IPS-20b (cell line): ENCODE measurements around the gene IKZF1.

Experiments
- H3K27ac ChIP-seq: one replicate; pipeline ENCODE4 v1.5.1; 2013; ENCODE audit warnings: low read length
- H3K27me3 ChIP-seq: 2 replicates; pipeline ENCODE4 v1.6.1; 2013; ENCODE audit warnings: mild to moderate bottlenecking, low read length, inconsistent platforms; ENCODE audit not compliant: insufficient read depth
- H3K36me3 ChIP-seq: 2 replicates; pipeline ENCODE4 v1.6.1; 2013; ENCODE audit warnings: low read depth, mild to moderate bottlenecking, inconsistent platforms, low read length, moderate library complexity; ENCODE audit not compliant: insufficient read depth
- H3K4me1 ChIP-seq: 2 replicates; pipeline ENCODE4 v1.6.1; 2013; ENCODE audit warnings: mild to moderate bottlenecking, control low read depth, inconsistent platforms, low read length, moderate library complexity; ENCODE audit not compliant: insufficient read depth
- H3K4me3 ChIP-seq: 2 replicates; pipeline ENCODE4 v1.5.1; 2013; ENCODE audit warnings: mild to moderate bottlenecking, low read length, inconsistent platforms
- H3K9ac ChIP-seq: 2 replicates; pipeline ENCODE4 v1.6.1; 2013; ENCODE audit warnings: low read depth, mild to moderate bottlenecking, inconsistent platforms, low read length, moderate library complexity
- H3K9me3 ChIP-seq: 2 replicates; pipeline ENCODE4 v1.6.1; 2013; ENCODE audit warnings: mild to moderate bottlenecking, low read depth, low read length, inconsistent platforms; ENCODE audit not compliant: insufficient read depth

IKZF1 gene

GRCh38 chr7:50416527-50417182, 112.1 kb downstream of the IKZF1 start:
- H3K4me1 ChIP-seq, result peaks cover 4% of the 10 kb centered on the region
- H3K9ac ChIP-seq, result no peak overlapping the region
- no peaks in the 10 kb centered on the region for H3K9me3 ChIP-seq
- H3K27me3 ChIP-seq, result no peaks in the 10 kb centered on the region
- H3K27ac ChIP-seq, result no peak overlapping the region
- no peaks in the 10 kb centered on the region for H3K36me3 ChIP-seq
- no peak overlapping the region for H3K4me3 ChIP-seq

- no peaks in the 10 kb centered on the region for H3K9me3 ChIP-seq
- H3K27ac ChIP-seq, result no peak overlapping the region
- H3K36me3 ChIP-seq, result no peaks in the 10 kb centered on the region
- H3K9ac ChIP-seq, result no peak overlapping the region
- peaks cover 4% of the 10 kb centered on the region for H3K4me1 ChIP-seq
- no peaks in the 10 kb centered on the region for H3K27me3 ChIP-seq
- H3K4me3 ChIP-seq, result no peak overlapping the region
Measured at GRCh38 chr7:50418086-50418515, 113.6 kb downstream of the IKZF1 start.

- no peaks in the 10 kb centered on the region for H3K36me3 ChIP-seq
- no peak overlapping the region for H3K4me3 ChIP-seq
- no peak overlapping the region for H3K27ac ChIP-seq
- no peaks in the 10 kb centered on the region for H3K27me3 ChIP-seq
- no peak overlapping the region for H3K9ac ChIP-seq
- H3K4me1 ChIP-seq, result peaks cover 4% of the 10 kb centered on the region
- no peaks in the 10 kb centered on the region for H3K9me3 ChIP-seq
Measured at GRCh38 chr7:50418526-50419290, 114.2 kb downstream of the IKZF1 start.

- no peak overlapping the region for H3K27ac ChIP-seq
- H3K9me3 ChIP-seq, result no peaks in the 10 kb centered on the region
- H3K4me3 ChIP-seq, result no peak overlapping the region
- H3K36me3 ChIP-seq, result no peaks in the 10 kb centered on the region
- H3K9ac ChIP-seq, result no peak overlapping the region
- H3K4me1 ChIP-seq, result peaks cover 4% of the 10 kb centered on the region
- H3K27me3 ChIP-seq, result no peaks in the 10 kb centered on the region
Measured at GRCh38 chr7:50421043-50421442, 116.5 kb downstream of the IKZF1 start.

- Histone ChIP-seq H3K4me3 (no peak overlapping the region), H3K9me3 (no peaks in the 10 kb centered on the region), H3K27ac (no peak overlapping the region), H3K9ac (no peak overlapping the region), H3K27me3 (no peaks in the 10 kb centered on the region), H3K36me3 (no peaks in the 10 kb centered on the region), H3K4me1 (peaks cover 4% of the 10 kb centered on the region)
Measured at GRCh38 chr7:50422858-50423257, 118.3 kb downstream of the IKZF1 start.

GRCh38 chr7:50423860-50424259, 119.3 kb downstream of the IKZF1 start:
- no peaks in the 10 kb centered on the region for H3K27me3 ChIP-seq
- H3K27ac ChIP-seq, result no peak overlapping the region
- no peak overlapping the region for H3K4me3 ChIP-seq
- H3K9ac ChIP-seq, result no peak overlapping the region
- H3K9me3 ChIP-seq, result no peaks in the 10 kb centered on the region
- no peaks in the 10 kb centered on the region for H3K36me3 ChIP-seq
- H3K4me1 ChIP-seq, result peaks cover 4% of the 10 kb centered on the region

- Histone ChIP-seq H3K4me3 (no peak overlapping the region), H3K9me3 (no peaks in the 10 kb centered on the region; the same call in 1 of the 2 replicates), H3K36me3 (no peaks in the 10 kb centered on the region), H3K27ac (no peak overlapping the region), H3K27me3 (no peaks in the 10 kb centered on the region), H3K4me1 (peaks cover 3% of the 10 kb centered on the region; the same call in 1 of the 2 replicates), H3K9ac (no peak overlapping the region)
Measured at GRCh38 chr7:50425318-50425717, 120.8 kb downstream of the IKZF1 start.

- no peak overlapping the region for H3K4me3 ChIP-seq
- no peaks in the 10 kb centered on the region for H3K27me3 ChIP-seq
- no peaks in the 10 kb centered on the region for H3K36me3 ChIP-seq
- no peaks in the 10 kb centered on the region; the same call in 1 of the 2 replicates for H3K4me1 ChIP-seq
- H3K9ac ChIP-seq, result no peak overlapping the region
- no peak overlapping the region for H3K27ac ChIP-seq
- no peaks in the 10 kb centered on the region; the same call in 1 of the 2 replicates for H3K9me3 ChIP-seq
Measured at GRCh38 chr7:50426280-50427045, 121.9 kb downstream of the IKZF1 start.

- Histone ChIP-seq H3K9ac (no peak overlapping the region), H3K4me3 (no peak overlapping the region), H3K9me3 (no peaks in the 10 kb centered on the region; the same call in 1 of the 2 replicates), H3K27me3 (no peaks in the 10 kb centered on the region), H3K4me1 (no peaks in the 10 kb centered on the region), H3K27ac (no peak overlapping the region), H3K36me3 (no peaks in the 10 kb centered on the region)
Measured at GRCh38 chr7:50427518-50427917, 123.0 kb downstream of the IKZF1 start.

GRCh38 chr7:50428911-50429310, 124.4 kb downstream of the IKZF1 start:
- H3K9ac ChIP-seq, result no peak overlapping the region
- no peak overlapping the region for H3K27ac ChIP-seq
- no peaks in the 10 kb centered on the region for H3K36me3 ChIP-seq
- H3K9me3 ChIP-seq, result no peaks in the 10 kb centered on the region; the same call in 1 of the 2 replicates
- no peaks in the 10 kb centered on the region for H3K27me3 ChIP-seq
- no peak overlapping the region for H3K4me3 ChIP-seq
- no peaks in the 10 kb centered on the region for H3K4me1 ChIP-seq

- no peaks in the 10 kb centered on the region for H3K4me1 ChIP-seq
- H3K27ac ChIP-seq, result no peak overlapping the region
- H3K9ac ChIP-seq, result no peak overlapping the region
- H3K27me3 ChIP-seq, result no peaks in the 10 kb centered on the region
- no peak overlapping the region for H3K4me3 ChIP-seq
- H3K36me3 ChIP-seq, result no peaks in the 10 kb centered on the region
- no peaks in the 10 kb centered on the region; the same call in 1 of the 2 replicates for H3K9me3 ChIP-seq
Measured at GRCh38 chr7:50431316-50431715, 126.8 kb downstream of the IKZF1 start.
